ENCODE data around the gene PRUNE1. TPM values are rescaled to one million over a fixed set of nuclear protein-coding genes. Genes with fewer than 3 reads are reported as not detected.

PRUNE1 gene
- total RNA-seq, 1 donor from 2014 or later = 16.7 TPM

DNA sequence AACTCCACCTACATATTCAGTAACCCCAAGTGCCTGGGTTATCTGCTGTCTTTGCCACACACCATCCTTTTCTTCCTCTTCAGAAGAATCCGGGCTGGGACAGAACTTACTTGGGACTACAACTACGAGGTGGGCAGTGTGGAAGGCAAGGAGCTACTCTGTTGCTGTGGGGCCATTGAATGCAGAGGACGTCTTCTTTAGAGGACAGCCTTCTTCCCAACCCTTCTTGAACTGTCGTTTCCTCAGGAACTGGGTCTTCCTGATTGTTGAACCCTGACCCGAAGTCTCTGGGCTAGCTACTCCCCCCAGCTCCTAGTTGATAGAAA lies 44.1 kb upstream of the PRUNE1 start:
- DNase-seq (ENCODE audit: low spot score) = no peak
- Mint-ChIP-seq H3K9me3 (ENCODE audit: unreplicated experiment) (no peaks in the 10 kb centered on the region), H3K27ac (ENCODE audit: unreplicated experiment) (peak overlapping the region; percentile 42), H3K4me1 (ENCODE audit: unreplicated experiment) (peaks cover 36% of the 10 kb centered on the region), H3K4me3 (ENCODE audit: unreplicated experiment) (peak overlapping the region; percentile 79), H3K36me3 (ENCODE audit: low read depth, unreplicated experiment) (peaks cover 68% of the 10 kb centered on the region), H3K27me3 (ENCODE audit: unreplicated experiment) (peaks cover 16% of the 10 kb centered on the region)
- TF ChIP-seq, protein P1, sequence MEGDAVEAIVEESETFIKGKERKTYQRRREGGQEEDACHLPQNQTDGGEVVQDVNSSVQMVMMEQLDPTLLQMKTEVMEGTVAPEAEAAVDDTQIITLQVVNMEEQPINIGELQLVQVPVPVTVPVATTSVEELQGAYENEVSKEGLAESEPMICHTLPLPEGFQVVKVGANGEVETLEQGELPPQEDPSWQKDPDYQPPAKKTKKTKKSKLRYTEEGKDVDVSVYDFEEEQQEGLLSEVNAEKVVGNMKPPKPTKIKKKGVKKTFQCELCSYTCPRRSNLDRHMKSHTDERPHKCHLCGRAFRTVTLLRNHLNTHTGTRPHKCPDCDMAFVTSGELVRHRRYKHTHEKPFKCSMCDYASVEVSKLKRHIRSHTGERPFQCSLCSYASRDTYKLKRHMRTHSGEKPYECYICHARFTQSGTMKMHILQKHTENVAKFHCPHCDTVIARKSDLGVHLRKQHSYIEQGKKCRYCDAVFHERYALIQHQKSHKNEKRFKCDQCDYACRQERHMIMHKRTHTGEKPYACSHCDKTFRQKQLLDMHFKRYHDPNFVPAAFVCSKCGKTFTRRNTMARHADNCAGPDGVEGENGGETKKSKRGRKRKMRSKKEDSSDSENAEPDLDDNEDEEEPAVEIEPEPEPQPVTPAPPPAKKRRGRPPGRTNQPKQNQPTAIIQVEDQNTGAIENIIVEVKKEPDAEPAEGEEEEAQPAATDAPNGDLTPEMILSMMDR (IDR thresholded peaks at IDR 0.05; ENCODE audit: unreplicated experiment) = no peak

DNA sequence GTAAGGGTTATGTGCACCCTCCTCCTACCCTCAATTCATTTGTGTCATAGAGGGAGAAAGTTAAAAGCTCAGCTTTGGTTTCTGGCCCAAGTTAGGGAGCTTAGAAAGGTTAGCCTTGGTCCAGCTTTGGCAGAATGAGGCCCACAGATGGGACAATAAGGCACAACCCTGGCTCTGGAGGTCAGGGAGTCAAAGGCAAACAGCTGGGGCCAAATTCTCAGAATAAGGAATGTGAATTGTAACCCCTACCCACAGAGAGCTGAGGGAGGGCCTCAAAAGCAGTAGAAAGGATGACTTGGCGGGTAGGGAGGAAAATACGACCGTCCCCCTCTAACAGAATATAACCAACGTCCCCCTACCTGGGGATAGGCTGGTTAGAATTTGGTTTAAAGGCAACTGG lies 42.6 kb upstream of the PRUNE1 start:
- TF ChIP-seq, protein P1 (IDR thresholded peaks at IDR 0.05; ENCODE audit: unreplicated experiment) = no peak
- H3K27me3 Mint-ChIP-seq (ENCODE audit: unreplicated experiment) = peaks cover 15% of the 10 kb centered on the region
- H3K4me1 Mint-ChIP-seq (ENCODE audit: unreplicated experiment) = peaks cover 36% of the 10 kb centered on the region
- no peak overlapping the region for H3K4me3 Mint-ChIP-seq (ENCODE audit: unreplicated experiment)
- H3K9me3 Mint-ChIP-seq (ENCODE audit: unreplicated experiment) = no peaks in the 10 kb centered on the region
- no peak for DNase-seq (ENCODE audit: low spot score)
- peaks cover 60% of the 10 kb centered on the region for H3K36me3 Mint-ChIP-seq (ENCODE audit: low read depth, unreplicated experiment)
- H3K27ac Mint-ChIP-seq (ENCODE audit: unreplicated experiment) = no peak overlapping the region

DNA sequence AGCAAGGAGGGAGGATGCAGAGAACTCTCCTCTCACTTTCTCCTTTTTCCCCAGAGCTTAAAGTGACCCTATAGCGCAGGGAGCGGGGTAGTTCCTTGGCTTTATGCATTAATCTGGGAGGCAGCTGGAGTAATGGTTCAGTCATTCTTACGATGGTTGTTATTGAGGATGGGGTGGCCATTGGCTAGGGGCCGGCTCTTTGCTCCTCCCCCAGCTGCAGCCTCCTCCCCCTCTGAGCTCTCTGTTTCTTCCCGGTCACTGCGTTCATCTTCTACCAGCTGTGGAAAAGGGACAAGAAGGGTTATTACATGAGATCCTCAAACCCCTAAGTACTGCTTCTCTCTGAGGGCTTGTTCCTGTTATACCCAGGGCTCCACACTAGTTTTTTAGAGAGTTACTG lies 42.2 kb upstream of the PRUNE1 start:
- H3K4me3 Mint-ChIP-seq (ENCODE audit: unreplicated experiment) = no peak overlapping the region
- no peak overlapping the region for H3K27ac Mint-ChIP-seq (ENCODE audit: unreplicated experiment)
- peaks cover 59% of the 10 kb centered on the region for H3K36me3 Mint-ChIP-seq (ENCODE audit: low read depth, unreplicated experiment)
- no peaks in the 10 kb centered on the region for H3K9me3 Mint-ChIP-seq (ENCODE audit: unreplicated experiment)
- no peak for DNase-seq (ENCODE audit: low spot score)
- TF ChIP-seq, protein P1 (IDR thresholded peaks at IDR 0.05; ENCODE audit: unreplicated experiment) = no peak
- peaks cover 15% of the 10 kb centered on the region for H3K27me3 Mint-ChIP-seq (ENCODE audit: unreplicated experiment)
- peaks cover 39% of the 10 kb centered on the region for H3K4me1 Mint-ChIP-seq (ENCODE audit: unreplicated experiment)

DNA sequence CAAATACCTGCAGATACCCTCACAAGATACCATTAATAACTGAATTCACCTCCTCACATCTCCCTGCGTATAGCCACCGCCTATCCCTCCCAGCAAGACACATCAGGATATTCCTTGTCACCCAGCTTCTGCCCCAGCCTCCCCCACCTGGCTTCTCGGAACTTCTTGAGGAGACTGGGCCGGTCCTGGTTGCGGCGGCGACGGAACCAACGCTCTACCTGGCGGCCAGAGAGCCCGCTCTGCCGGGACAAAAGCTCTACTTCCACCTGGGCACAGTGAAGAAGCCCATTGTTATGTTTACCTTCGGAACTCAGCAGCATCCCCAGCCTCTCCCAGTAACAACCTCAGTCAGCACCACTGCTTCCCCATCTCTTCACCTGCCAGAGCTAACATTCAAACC lies 40.3 kb upstream of the PRUNE1 start:
- Mint-ChIP-seq H3K4me3 (ENCODE audit: unreplicated experiment) (peak overlapping the region; percentile 57), H3K27ac (ENCODE audit: unreplicated experiment) (peak overlapping the region; percentile 42), H3K27me3 (ENCODE audit: unreplicated experiment) (peaks cover 18% of the 10 kb centered on the region), H3K9me3 (ENCODE audit: unreplicated experiment) (no peaks in the 10 kb centered on the region), H3K36me3 (ENCODE audit: low read depth, unreplicated experiment) (peaks cover 54% of the 10 kb centered on the region), H3K4me1 (ENCODE audit: unreplicated experiment) (peaks cover 46% of the 10 kb centered on the region)
- TF ChIP-seq, protein P1 (IDR thresholded peaks at IDR 0.05; ENCODE audit: unreplicated experiment) = no peak
- no peak for DNase-seq (ENCODE audit: low spot score)

DNA sequence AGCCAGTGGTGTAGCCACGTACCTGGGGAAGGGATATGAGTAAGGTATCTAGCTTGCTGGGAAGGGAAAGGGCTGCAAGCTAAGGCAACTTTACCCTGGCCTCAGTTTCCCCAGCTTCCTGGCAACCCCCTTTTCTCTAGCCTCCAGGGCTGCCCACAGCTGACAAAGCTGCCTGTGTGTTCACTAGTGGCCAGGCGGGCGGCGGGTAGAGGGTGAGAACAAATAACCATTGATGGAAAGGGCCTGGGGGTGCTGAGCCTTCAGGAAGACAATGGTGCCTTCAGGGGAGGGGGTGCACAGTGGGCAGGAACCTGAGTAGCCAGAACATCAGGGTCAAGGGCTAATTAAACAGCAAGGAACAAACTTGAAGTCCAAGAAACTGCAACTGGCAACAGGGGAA lies 39.8 kb upstream of the PRUNE1 start:
- Mint-ChIP-seq H3K27ac (ENCODE audit: unreplicated experiment) (no peak overlapping the region), H3K4me3 (ENCODE audit: unreplicated experiment) (peak overlapping the region; percentile 35), H3K4me1 (ENCODE audit: unreplicated experiment) (peaks cover 45% of the 10 kb centered on the region), H3K36me3 (ENCODE audit: low read depth, unreplicated experiment) (peaks cover 49% of the 10 kb centered on the region), H3K27me3 (ENCODE audit: unreplicated experiment) (peaks cover 20% of the 10 kb centered on the region), H3K9me3 (ENCODE audit: unreplicated experiment) (no peaks in the 10 kb centered on the region)
- no peak for DNase-seq (ENCODE audit: low spot score)
- TF ChIP-seq, protein P1 (IDR thresholded peaks at IDR 0.05; ENCODE audit: unreplicated experiment) = no peak
